HUES48 (cell line): Measurements from ENCODE around the gene CEP70.
"Not testable (repeated sequence)": the region's sequence is repeated elsewhere in the genome, so short reads cannot be mapped to it uniquely, and the experiment has no call there.

Experiments used
- H3K27ac ChIP-seq: one replicate; pipeline ENCODE4 v1.7.0; 2013; ENCODE audit warnings: low read depth, low read length, inconsistent platforms
- H3K27me3 ChIP-seq: 2 replicates; pipeline ENCODE4 v1.6.1; 2013; ENCODE audit warnings: mild to moderate bottlenecking, low read length; ENCODE audit not compliant: control insufficient read depth, insufficient read depth
- H3K36me3 ChIP-seq: 2 replicates; pipeline ENCODE4 v1.6.1; 2013; ENCODE audit warnings: low read length; ENCODE audit not compliant: control insufficient read depth, insufficient read depth
- H3K4me1 ChIP-seq: 2 replicates; pipeline ENCODE4 v1.6.1; 2013; ENCODE audit warnings: mild to moderate bottlenecking, low read length; ENCODE audit not compliant: control insufficient read depth, insufficient read depth
- H3K4me3 ChIP-seq: 2 replicates; pipeline ENCODE4 v1.5.1; 2013; ENCODE audit warnings: mild to moderate bottlenecking, low read depth, low read length
- H3K9ac ChIP-seq: 2 replicates; pipeline ENCODE4 v1.6.1; 2013; ENCODE audit warnings: mild to moderate bottlenecking, low read depth, low read length, moderate library complexity
- H3K9me3 ChIP-seq: 2 replicates; pipeline ENCODE4 v1.6.1; 2013; ENCODE audit warnings: low read length; ENCODE audit not compliant: control insufficient read depth, insufficient read depth

The CEP70 gene

GRCh38 chr3:138459619-138460535 is 134.2 kb downstream of the CEP70 start:
- Histone ChIP-seq H3K9ac (no peak overlapping the region), H3K4me1 (no peaks in the 10 kb centered on the region), H3K36me3 (peaks cover 12% of the 10 kb centered on the region; the same call in 1 of the 2 replicates), H3K27ac (no peak overlapping the region), H3K9me3 (no peaks in the 10 kb centered on the region), H3K27me3 (no peaks in the 10 kb centered on the region), H3K4me3 (no peak overlapping the region)

GRCh38 chr3:138458774-138459499 is 135.1 kb downstream of the CEP70 start:
- Histone ChIP-seq H3K4me1 (no peaks in the 10 kb centered on the region), H3K27me3 (no peaks in the 10 kb centered on the region), H3K36me3 (peaks cover 12% of the 10 kb centered on the region; the same call in 1 of the 2 replicates), H3K9ac (no peak overlapping the region), H3K9me3 (no peaks in the 10 kb centered on the region), H3K4me3 (no peak overlapping the region), H3K27ac (no peak overlapping the region)

GRCh38 chr3:138457863-138458735 is 136.0 kb downstream of the CEP70 start:
- H3K27ac ChIP-seq = peak overlapping the region; percentile 62

GRCh38 chr3:138456961-138457862 is 136.8 kb downstream of the CEP70 start:
- H3K4me3 ChIP-seq = no peak overlapping the region

More at GRCh38 chr3:138457863-138458735, 136.0 kb downstream of the CEP70 start:
- Histone ChIP-seq H3K9ac (no peak overlapping the region), H3K9me3 (no peaks in the 10 kb centered on the region), H3K27me3 (no peaks in the 10 kb centered on the region), H3K4me3 (no peak overlapping the region), H3K36me3 (peaks cover 12% of the 10 kb centered on the region; the same call in 1 of the 2 replicates), H3K4me1 (no peaks in the 10 kb centered on the region)

DNA sequence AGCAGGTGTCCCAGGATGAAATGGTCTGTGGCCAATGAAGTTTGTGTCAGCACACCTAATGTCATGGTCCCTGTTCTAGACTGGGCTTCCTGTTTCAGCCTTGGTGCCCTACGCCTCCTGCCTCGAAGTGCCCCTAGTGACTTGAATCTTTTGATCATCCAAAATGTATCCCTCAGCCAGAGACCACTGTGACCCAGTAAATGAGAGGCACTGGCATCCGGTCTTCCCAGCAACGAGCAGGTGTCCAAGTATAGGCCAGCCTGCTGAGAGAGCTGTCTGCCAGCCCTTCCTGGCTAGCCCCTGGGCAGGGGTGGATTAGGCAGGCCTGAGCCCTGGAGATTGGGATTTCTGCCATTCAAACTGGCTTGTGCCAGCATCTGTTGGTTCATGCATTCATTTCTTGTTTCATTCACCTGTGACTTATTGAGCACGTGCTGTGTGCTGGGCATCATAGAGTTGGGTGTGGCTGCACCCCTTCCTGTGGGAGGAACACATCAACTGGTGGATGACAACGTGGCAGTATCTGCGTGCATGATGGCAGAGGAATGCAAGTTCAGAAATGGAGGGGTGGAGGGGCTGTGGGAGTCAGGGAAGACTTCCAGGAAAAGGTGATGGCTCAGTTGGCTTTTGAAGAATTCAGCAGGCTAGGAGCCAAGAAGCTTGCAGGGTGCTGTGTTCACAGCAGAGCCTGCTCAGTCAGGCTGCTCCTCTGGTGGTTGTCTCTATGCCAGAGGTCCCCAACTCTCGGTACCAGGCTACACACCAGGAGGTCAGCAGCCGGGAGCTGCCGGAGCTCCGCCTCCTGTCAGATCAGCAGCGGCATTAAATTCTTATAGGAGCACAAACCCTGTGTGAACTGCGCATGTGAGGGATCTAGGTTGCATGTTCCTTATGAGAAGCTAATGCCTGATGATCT is 138.0 kb downstream of the CEP70 start:
- H3K36me3 ChIP-seq = peaks cover 12% of the 10 kb centered on the region; the same call in 1 of the 2 replicates
- H3K4me3 ChIP-seq = no peak overlapping the region
- no peaks in the 10 kb centered on the region for H3K4me1 ChIP-seq
- no peak overlapping the region for H3K9ac ChIP-seq
- H3K27ac ChIP-seq = no peak overlapping the region
- no peaks in the 10 kb centered on the region for H3K9me3 ChIP-seq
- H3K27me3 ChIP-seq = no peaks in the 10 kb centered on the region

More at GRCh38 chr3:138456961-138457862, 136.8 kb downstream of the CEP70 start:
- Histone ChIP-seq H3K27ac (peak overlapping the region; percentile 62), H3K36me3 (peaks cover 12% of the 10 kb centered on the region; the same call in 1 of the 2 replicates), H3K9ac (no peak overlapping the region), H3K27me3 (no peaks in the 10 kb centered on the region), H3K4me1 (no peaks in the 10 kb centered on the region), H3K9me3 (no peaks in the 10 kb centered on the region)

DNA sequence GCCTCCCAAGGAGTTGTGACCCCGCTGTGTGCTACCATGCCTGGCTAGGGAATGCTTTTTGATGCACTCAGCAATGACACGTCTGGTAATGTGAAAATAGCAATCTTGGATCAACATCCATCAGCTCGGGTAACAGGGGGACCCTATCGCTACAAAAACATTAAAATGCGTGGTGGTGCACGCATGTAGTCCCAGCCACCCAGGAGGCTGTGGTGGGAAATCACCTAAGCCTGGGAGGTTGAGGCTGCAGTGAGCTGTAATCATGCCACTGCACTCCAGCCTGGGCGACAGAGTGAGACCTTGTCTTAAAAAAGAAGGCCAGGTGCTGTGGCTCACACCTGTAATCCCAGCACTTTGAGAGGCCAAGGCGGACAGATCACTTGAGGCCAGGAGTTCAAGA is 140.1 kb downstream of the CEP70 start:
- H3K9me3 ChIP-seq, H3K27ac ChIP-seq, H3K4me3 ChIP-seq, H3K9ac ChIP-seq, H3K27me3 ChIP-seq, H3K4me1 ChIP-seq: not testable (repeated sequence)
- H3K36me3 ChIP-seq = peaks cover 12% of the 10 kb centered on the region; the same call in 1 of the 2 replicates

DNA sequence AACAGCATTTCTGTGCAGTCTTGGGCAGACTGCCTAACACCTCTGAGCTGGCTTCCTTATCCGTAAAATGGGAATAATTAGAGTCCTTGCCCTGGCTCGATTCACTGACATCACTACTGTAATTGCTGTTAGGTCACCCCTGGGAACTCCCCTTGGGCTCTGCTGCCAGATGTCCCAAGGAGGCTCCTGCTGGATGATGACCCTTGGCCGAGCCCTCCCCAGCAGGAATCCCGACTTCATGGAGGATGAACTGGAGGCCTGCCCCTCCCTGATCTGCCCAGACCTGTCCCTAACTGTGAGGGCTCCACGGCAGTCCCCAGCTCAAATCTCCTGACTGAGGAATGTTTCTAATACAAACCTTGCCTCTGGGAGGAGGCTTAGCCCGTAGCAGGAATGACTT is 141.6 kb downstream of the CEP70 start:
- no peaks in the 10 kb centered on the region for H3K9me3 ChIP-seq
- no peak overlapping the region for H3K4me3 ChIP-seq
- H3K4me1 ChIP-seq = no peaks in the 10 kb centered on the region
- H3K27me3 ChIP-seq = no peaks in the 10 kb centered on the region
- H3K36me3 ChIP-seq = peaks cover 9% of the 10 kb centered on the region; the same call in 1 of the 2 replicates
- no peak overlapping the region for H3K9ac ChIP-seq
- H3K27ac ChIP-seq = no peak overlapping the region

- Histone ChIP-seq H3K4me3 (no peak overlapping the region), H3K27ac (no peak overlapping the region), H3K27me3 (no peaks in the 10 kb centered on the region), H3K4me1 (no peaks in the 10 kb centered on the region), H3K9me3 (no peaks in the 10 kb centered on the region), H3K9ac (no peak overlapping the region), H3K36me3 (0 out of 2 replicates have a peak, but pooled peaks cover 7% of the 10 kb centered on the region)
Measured at GRCh38 chr3:138451595-138452162, 142.4 kb downstream of the CEP70 start.
